Activated CD4-positive, alpha-beta memory T cell treated with anti-CD3 and anti-CD28 coated beads for 36 hours (primary cell): ENCODE results near the gene TRUB1. TPM values are rescaled to one million over a fixed set of nuclear protein-coding genes. Genes with fewer than 3 reads are reported as not detected.
"Not testable (repeated sequence)": the region's sequence is repeated elsewhere in the genome, so short reads cannot be mapped to it uniquely, and the experiment has no call there.

Experiments
- CTCF ChIA-PET: fragments of 350-600 bp; sonication (Branson Sonifier 250); formaldehyde crosslinking; loops from one replicate; lab custom pipeline; 2021; ENCODE audit warnings: antibody characterized with exemption, inconsistent platforms; lab: Charles Lee
- POLR2A ChIA-PET: fragments of 350-600 bp; sonication (Branson Sonifier 250); formaldehyde crosslinking; loops from one replicate; lab custom pipeline; 2021; ENCODE audit warnings: antibody characterized with exemption; lab: Charles Lee
- DNase-seq: peaks from one replicate; pipeline ENCODE4 v3.0.0-alpha.2; 2020
- H3K27ac Mint-ChIP-seq: one replicate; pipeline ENCODE4 v1.8.0; 2021; ENCODE audit warnings: mixed read lengths
- H3K27me3 Mint-ChIP-seq: one replicate; pipeline ENCODE4 v1.8.0; 2021; ENCODE audit warnings: mixed read lengths
- H3K36me3 Mint-ChIP-seq: one replicate; pipeline ENCODE4 v1.8.0; 2021; ENCODE audit warnings: mixed read lengths
- H3K4me1 Mint-ChIP-seq: one replicate; pipeline ENCODE4 v1.8.0; 2021; ENCODE audit warnings: low read depth, mixed read lengths
- H3K4me3 Mint-ChIP-seq: one replicate; pipeline ENCODE4 v1.8.0; 2021; ENCODE audit warnings: mild to moderate bottlenecking, mixed read lengths
- H3K9me3 Mint-ChIP-seq: one replicate; pipeline ENCODE4 v1.8.0; 2021; ENCODE audit warnings: mixed read lengths
- intact Hi-C: fragments of 100-400 bp; cut with micrococcal nuclease; formaldehyde crosslinking; loops from one replicate; pipeline ENCODE4 v1.15.1; 2023
- total RNA-seq, 2 experiments: library from RNA; stranded (reverse); gene quantifications; one replicate each; pipeline ENCODE4 v1.2.3, GENCODE V29; 2021

TRUB1 gene
- 10 to 100 TPM; 13.4 to 16.2 TPM for total RNA-seq

DNA sequence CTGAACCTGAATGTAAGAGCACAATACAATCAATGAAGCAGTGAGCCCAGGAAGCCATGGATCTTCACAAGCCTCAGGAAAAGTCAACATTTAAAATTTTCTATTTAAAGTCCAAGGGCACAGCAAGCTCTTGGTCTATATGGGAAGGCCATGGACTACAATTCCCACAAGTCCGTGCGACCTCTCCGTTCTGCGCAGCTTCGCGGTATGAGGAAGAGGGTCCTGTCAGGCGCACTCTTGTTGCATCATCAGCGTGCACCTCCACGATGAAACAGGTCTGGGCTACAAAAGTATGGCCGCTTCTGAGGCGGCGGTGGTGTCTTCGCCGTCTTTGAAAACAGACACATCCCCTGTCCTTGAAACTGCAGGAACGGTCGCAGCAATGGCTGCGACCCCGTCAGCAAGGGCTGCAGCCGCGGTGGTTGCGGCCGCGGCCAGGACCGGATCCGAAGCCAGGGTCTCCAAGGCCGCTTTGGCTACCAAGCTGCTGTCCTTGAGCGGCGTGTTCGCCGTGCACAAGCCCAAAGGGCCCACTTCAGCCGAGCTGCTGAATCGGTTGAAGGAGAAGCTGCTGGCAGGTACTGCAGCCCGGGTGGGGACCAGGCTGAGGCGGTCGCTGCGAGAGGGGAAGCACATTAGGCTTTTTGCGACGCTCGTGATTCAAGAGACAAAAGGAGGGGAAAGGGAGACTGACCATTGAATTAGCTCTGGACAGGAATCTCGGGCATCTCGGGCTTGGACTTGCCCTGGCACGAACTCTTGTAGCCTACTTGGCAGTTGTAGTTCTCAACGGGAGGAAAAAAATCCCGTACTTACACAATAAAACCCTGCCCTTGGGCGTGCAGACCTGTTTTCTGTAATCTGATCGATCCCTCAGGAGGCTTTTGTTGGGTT is at the start of gene TRUB1:
TSS of gene TRUB1 (plus strand) at position 234 of the 894 bp plus-strand sequence. CDS start at position 293, 59 bp downstream.
- DNase-seq = peak; percentile 94
- Mint-ChIP-seq H3K4me3 (peak within 1 kb of the TSS; percentile 96), H3K27me3 (no peaks in the 10 kb centered on the region), H3K27ac (peak within 1 kb of the TSS; percentile 80), H3K36me3 (peaks cover 12% of the 10 kb centered on the region), H3K9me3 (no peaks in the 10 kb centered on the region), H3K4me1 (peaks cover 28% of the 10 kb centered on the region)
- ChIA-PET POLR2A (interaction anchor here (0.6 to 1.4 kb wide), 4 partner anchors 8 to 81 kb away, joined by 3 to 4 read pairs (median 4); no protein-coding TSS in a partner anchor), CTCF (interaction anchor here (1.1 to 2.6 kb wide), 4 partner anchors 23 to 117 kb away, joined by 3 to 10 read pairs (median 4); partner anchors contain the start of gene FHIP2A)
- intact Hi-C loops = loop anchor here (1.0 to 5.0 kb wide), 6 partner anchors 12 to 396 kb away; partner anchors contain the start of gene ATRNL1

DNA sequence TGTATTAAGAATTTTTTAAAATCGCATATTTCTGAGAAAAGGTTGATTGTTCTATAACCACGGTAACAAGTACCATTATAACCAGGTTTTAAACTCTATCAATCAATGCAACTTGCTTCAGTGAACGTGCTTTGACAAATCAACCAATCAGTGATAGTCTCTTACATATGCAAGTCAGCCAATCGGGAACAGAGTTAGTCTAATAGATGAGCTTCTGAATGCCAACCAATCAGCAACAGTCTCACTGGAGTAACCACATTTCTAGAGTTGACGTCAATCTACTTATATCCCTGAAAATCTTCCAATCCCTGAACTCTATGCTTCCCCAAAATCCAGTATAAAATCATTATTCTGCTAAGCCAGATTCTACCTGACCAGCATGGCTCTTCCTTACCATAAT is 44.7 kb upstream of the TRUB1 start:
- DNase-seq = no peak
- CTCF ChIA-PET = no interaction called here
- no peaks in the 10 kb centered on the region for H3K4me1 Mint-ChIP-seq
- no peak overlapping the region for H3K4me3 Mint-ChIP-seq
- H3K36me3 Mint-ChIP-seq = no peaks in the 10 kb centered on the region
- no peaks in the 10 kb centered on the region for H3K9me3 Mint-ChIP-seq
- no peak overlapping the region for H3K27ac Mint-ChIP-seq
- POLR2A ChIA-PET = interaction anchor here (0.6 kb wide), 1 partner anchor 21 kb away, joined by 3 read pairs; no protein-coding TSS in a partner anchor
- intact Hi-C loops = no loop called here
- peaks cover 7% of the 10 kb centered on the region for H3K27me3 Mint-ChIP-seq

- Mint-ChIP-seq H3K4me3 (no peak overlapping the region), H3K4me1 (no peaks in the 10 kb centered on the region), H3K36me3 (no peaks in the 10 kb centered on the region), H3K9me3 (no peaks in the 10 kb centered on the region), H3K27me3 (peaks cover 3% of the 10 kb centered on the region), H3K27ac (no peak overlapping the region)
- DNase-seq = no peak
- ChIA-PET POLR2A (no interaction called here), CTCF (no interaction called here)
- intact Hi-C loops = no loop called here
Measured at GRCh38 chr10:114894911-114895310, 43.1 kb upstream of the TRUB1 start.

DNA sequence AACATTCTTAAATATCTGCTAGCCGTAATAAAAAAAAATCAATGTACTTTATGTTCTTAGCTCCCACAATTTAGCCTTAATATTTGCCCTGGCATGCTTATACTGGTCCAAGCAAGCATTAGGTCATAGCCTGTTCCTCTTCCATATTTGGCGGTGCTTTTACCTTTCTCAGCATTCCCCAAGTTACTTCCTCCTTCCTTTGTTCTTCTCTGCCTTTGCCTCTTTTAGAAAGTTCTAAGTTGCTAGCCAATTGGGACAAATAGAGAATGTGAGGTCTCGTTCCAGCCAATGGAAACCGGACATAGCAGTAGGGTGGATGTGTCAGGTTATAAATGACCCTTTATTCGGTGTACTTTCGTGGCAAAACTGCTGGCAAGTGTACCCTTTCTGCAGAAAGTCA is 41.0 kb upstream of the TRUB1 start:
- H3K27me3 Mint-ChIP-seq, H3K36me3 Mint-ChIP-seq, H3K4me3 Mint-ChIP-seq, DNase-seq, H3K4me1 Mint-ChIP-seq, H3K9me3 Mint-ChIP-seq, POLR2A ChIA-PET, H3K27ac Mint-ChIP-seq, intact Hi-C loops: not testable (repeated sequence)
- CTCF ChIA-PET = interaction anchor here (0.6 to 1.6 kb wide), 2 partner anchors 18 to 61 kb away, joined by 3 to 4 read pairs; no protein-coding TSS in a partner anchor

DNA sequence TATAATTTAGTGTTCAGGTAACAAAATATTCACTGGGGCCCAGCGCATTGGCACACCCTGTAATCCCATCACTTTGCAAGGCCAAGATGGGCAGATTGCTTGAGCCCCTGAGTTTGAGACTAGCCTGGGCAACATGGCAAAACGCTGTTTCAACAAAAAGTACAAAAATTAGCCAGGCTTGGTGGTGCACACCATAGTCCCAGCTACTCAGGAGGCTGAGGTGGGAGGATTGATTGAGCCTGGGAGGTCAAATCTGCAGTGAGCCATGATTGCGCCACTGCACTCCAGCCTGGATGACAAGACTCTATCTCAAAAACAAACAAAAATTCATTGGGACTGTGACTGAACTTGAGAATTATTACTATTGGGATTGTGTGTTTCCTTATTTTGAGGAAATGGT is 40.4 kb upstream of the TRUB1 start:
- ChIA-PET POLR2A (no interaction called here), CTCF (no interaction called here)
- H3K4me1 Mint-ChIP-seq = no peaks in the 10 kb centered on the region
- H3K27ac Mint-ChIP-seq = no peak overlapping the region
- no peak for DNase-seq
- intact Hi-C loops = no loop called here
- no peaks in the 10 kb centered on the region for H3K36me3 Mint-ChIP-seq
- no peak overlapping the region for H3K4me3 Mint-ChIP-seq
- no peaks in the 10 kb centered on the region for H3K27me3 Mint-ChIP-seq
- H3K9me3 Mint-ChIP-seq = no peaks in the 10 kb centered on the region

- Mint-ChIP-seq H3K9me3 (no peaks in the 10 kb centered on the region), H3K4me3 (no peak overlapping the region), H3K4me1 (no peaks in the 10 kb centered on the region), H3K27me3 (no peaks in the 10 kb centered on the region), H3K36me3 (no peaks in the 10 kb centered on the region), H3K27ac (no peak overlapping the region)
- intact Hi-C loops = no loop called here
- CTCF ChIA-PET = interaction anchor here (2.8 kb wide), 1 partner anchor 22 kb away, joined by 13 read pairs; no protein-coding TSS in a partner anchor
- DNase-seq = no peak
- POLR2A ChIA-PET = no interaction called here
Measured at GRCh38 chr10:114899982-114900381, 38.0 kb upstream of the TRUB1 start.

DNA sequence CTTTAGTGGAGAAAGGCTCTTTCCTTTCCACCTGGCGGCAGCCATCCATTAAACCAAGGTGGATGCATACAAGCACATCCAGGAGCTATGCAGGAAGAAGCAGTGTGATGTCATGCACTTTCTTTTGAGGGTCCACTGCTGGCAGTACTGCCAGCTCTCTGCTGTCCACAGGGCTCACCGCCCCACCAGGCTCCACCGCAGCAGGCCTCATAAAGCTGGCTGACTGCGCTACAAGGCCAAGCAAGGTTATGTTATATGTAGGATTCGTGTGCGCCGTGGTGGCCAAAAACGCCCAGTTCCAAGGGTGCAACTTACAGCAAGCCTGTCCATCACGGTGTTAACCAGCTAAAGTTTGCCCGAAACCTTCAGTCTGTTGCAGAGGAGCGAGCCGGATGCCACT is 37.3 kb upstream of the TRUB1 start:
- Mint-ChIP-seq H3K9me3 (no peaks in the 10 kb centered on the region), H3K27ac (no peak overlapping the region), H3K27me3 (peaks cover 3% of the 10 kb centered on the region), H3K4me1 (no peaks in the 10 kb centered on the region), H3K36me3 (no peaks in the 10 kb centered on the region), H3K4me3 (no peak overlapping the region)
- intact Hi-C loops = no loop called here
- DNase-seq = no peak
- CTCF ChIA-PET = interaction anchor here (2.8 kb wide), 1 partner anchor 23 kb away, joined by 13 read pairs; no protein-coding TSS in a partner anchor
- POLR2A ChIA-PET = no interaction called here

DNA sequence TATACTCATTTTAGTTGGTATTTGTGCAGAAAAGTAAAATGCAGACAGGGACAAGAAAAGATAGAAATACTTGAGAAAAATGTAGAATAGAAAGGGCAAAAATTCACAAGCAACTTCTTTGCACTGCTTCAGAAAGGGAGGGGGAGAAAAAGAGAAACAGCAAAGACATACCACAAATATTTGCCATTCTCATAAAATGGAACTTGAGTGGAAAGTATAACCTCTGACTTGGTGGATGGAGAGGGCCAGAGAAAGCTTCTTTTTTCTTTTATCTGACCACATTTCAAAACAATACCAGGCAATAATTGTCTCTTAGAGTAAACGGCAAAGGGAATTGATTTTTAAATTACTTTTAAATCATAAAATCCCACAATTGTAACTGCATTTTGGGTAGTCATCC is 35.8 kb upstream of the TRUB1 start:
- Mint-ChIP-seq H3K27ac (no peak overlapping the region), H3K36me3 (no peaks in the 10 kb centered on the region), H3K4me1 (no peaks in the 10 kb centered on the region), H3K27me3 (peaks cover 3% of the 10 kb centered on the region), H3K9me3 (no peaks in the 10 kb centered on the region), H3K4me3 (no peak overlapping the region)
- DNase-seq = no peak
- intact Hi-C loops = no loop called here
- ChIA-PET POLR2A (no interaction called here), CTCF (no interaction called here)

GRCh38 chr10:114905450-114905849 is 32.5 kb upstream of the TRUB1 start:
- no peak overlapping the region for H3K27ac Mint-ChIP-seq
- no peaks in the 10 kb centered on the region for H3K4me1 Mint-ChIP-seq
- no peaks in the 10 kb centered on the region for H3K9me3 Mint-ChIP-seq
- H3K4me3 Mint-ChIP-seq = no peak overlapping the region
- ChIA-PET CTCF (no interaction called here), POLR2A (no interaction called here)
- peaks cover 3% of the 10 kb centered on the region for H3K27me3 Mint-ChIP-seq
- DNase-seq = no peak
- intact Hi-C loops = no loop called here
- no peaks in the 10 kb centered on the region for H3K36me3 Mint-ChIP-seq

DNA sequence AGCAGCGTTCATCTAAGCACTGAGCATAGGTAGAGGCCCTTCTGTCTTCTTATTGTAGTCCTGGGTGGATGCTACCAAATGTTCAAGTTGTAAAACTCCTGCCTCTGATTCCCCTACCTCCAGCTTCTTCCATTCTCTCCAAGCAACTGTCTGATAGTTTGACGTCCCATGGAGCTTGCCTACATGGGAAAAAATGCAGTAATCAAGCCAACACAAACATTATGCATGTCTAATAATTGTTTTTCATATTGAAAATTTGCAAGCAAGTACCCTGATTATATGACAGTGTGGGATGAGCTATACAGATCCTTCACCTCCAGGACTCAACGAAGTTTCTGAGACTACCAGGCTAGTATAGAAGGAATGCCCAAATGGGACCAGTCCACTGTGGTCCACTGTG is 31.0 kb upstream of the TRUB1 start:
- no peak overlapping the region for H3K4me3 Mint-ChIP-seq
- peaks cover 3% of the 10 kb centered on the region for H3K4me1 Mint-ChIP-seq
- CTCF ChIA-PET = interaction anchor here (1.1 kb wide), 1 partner anchor 31 kb away, joined by 3 read pairs; no protein-coding TSS in a partner anchor
- peaks cover 3% of the 10 kb centered on the region for H3K27me3 Mint-ChIP-seq
- no peak overlapping the region for H3K27ac Mint-ChIP-seq
- DNase-seq = no peak
- POLR2A ChIA-PET = no interaction called here
- intact Hi-C loops = no loop called here
- no peaks in the 10 kb centered on the region for H3K36me3 Mint-ChIP-seq
- H3K9me3 Mint-ChIP-seq = no peaks in the 10 kb centered on the region

DNA sequence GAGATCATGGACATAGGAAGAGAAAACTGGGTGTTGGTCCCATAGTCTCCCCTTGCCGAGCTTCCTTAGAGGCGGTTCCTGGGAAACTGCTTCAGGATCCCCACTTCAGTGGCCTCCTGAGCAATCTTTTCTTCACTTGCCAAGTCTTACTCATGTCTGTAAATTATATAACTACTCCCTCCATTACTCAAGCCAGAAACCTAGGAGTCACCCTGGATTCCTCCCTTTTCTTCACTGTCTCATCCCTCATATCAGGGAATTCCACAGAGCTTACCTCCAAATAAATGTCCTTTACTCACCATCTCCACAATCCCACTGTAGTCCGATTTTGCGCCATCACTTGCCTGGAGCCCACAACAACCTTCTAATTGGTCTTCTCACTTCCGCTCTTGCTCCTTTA is 29.1 kb upstream of the TRUB1 start:
- DNase-seq = no peak
- H3K27me3 Mint-ChIP-seq = peaks cover 3% of the 10 kb centered on the region
- H3K27ac Mint-ChIP-seq = no peak overlapping the region
- no peaks in the 10 kb centered on the region for H3K9me3 Mint-ChIP-seq
- POLR2A ChIA-PET = no interaction called here
- CTCF ChIA-PET = no interaction called here
- H3K4me1 Mint-ChIP-seq = peaks cover 3% of the 10 kb centered on the region
- intact Hi-C loops = no loop called here
- no peak overlapping the region for H3K4me3 Mint-ChIP-seq
- H3K36me3 Mint-ChIP-seq = no peaks in the 10 kb centered on the region

DNA sequence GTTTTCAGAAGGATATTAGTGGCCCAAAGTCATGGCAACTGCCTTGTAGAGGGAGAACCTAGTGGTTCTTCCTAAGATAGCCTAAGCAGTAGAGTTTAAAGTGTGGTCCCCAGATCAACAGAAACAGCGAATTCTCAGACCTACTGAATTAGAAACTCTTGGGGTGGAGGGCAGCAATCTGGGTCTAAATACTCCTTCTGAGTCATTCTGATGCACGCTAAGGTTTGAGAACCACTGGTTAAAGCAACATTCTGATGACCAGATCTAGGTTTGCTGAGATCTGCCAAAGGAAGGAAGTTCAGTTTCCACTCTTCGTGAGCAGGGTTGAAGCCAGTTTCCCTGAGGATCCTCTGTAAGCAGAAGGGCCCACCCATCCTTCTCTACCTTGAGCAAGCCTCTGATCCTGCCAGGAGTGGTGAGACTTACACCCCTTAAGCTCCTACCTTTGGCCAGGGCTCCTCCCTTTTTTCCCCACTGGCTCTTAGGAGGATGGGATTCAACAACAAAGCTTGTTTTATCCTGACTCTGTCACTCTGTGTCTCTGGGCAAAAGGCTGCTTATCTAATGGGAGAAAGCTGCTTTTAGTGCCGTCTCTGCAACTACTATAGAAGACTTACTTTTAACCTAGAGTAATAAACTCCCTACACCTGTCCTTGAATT is 26.8 kb upstream of the TRUB1 start:
- no peaks in the 10 kb centered on the region for H3K36me3 Mint-ChIP-seq
- ChIA-PET CTCF (no interaction called here), POLR2A (no interaction called here)
- peak overlapping the region; percentile 29 for H3K27ac Mint-ChIP-seq
- H3K4me1 Mint-ChIP-seq = peaks cover 11% of the 10 kb centered on the region
- no peaks in the 10 kb centered on the region for H3K9me3 Mint-ChIP-seq
- no peaks in the 10 kb centered on the region for H3K27me3 Mint-ChIP-seq
- DNase-seq = no peak
- no peak overlapping the region for H3K4me3 Mint-ChIP-seq
- intact Hi-C loops = no loop called here
